Lower leg skin (tissue), 4 donors: ENCODE data around the gene KCNJ11. TPM values are rescaled to one million over a fixed set of nuclear protein-coding genes. Genes with fewer than 3 reads are reported as not detected.

Experiments
- DNase-seq, 2 donors: peaks; one replicate each; pipeline ENCODE4 v3.0.0-alpha.2; 2019; ENCODE audit warnings: low spot score in 2 of 2
- H3K4me3 ChIP-seq: fragments of 200-600 bp; sonication (generic); 2 replicates; pipeline ENCODE4 v1.5.1; 2017; ENCODE audit warnings: mild to moderate bottlenecking, low read depth; ENCODE audit not compliant: poor library complexity, severe bottlenecking
- CTCF ChIP-seq, 3 donors: fragments of 450-650 bp; IDR thresholded peaks; one replicate each; pipeline ENCODE4 v1.5.1; 2016; ENCODE audit warnings: antibody characterized with exemption in 3 of 3, mild to moderate bottlenecking in 3 of 3, moderate library complexity in 2 of 3
- POLR2A ChIP-seq, 2 donors: fragments of 450-650 bp; IDR thresholded peaks; one replicate each; pipeline ENCODE4 v1.6.1; 2016 to 2017; ENCODE audit warnings: antibody characterized with exemption in 2 of 2, mild to moderate bottlenecking in 1 of 2, moderate library complexity in 1 of 2
- WGBS, 2 donors: methylation state at CpG; one replicate each; pipeline ENCODE4 v1.1.5; 2018; 5-methylcytosine and 5-hydroxymethylcytosine counted together
- intact Hi-C: fragments of 100-400 bp; cut with DNase I; formaldehyde crosslinking; loops from one replicate; pipeline ENCODE4 v1.15.0; 2023; ENCODE audit warnings: low total_unique reads
- total RNA-seq, 4 donors: library from RNA; depleted of rRNA; stranded (reverse); fragments of >200 nt; gene quantifications; one replicate each; pipeline ENCODE4 v1.1.0, GENCODE V29; 2016

Gene KCNJ11
- total RNA-seq, 4 donors from 2014 or later = 2.0 to 20.5 (median 4.7) TPM

GRCh38 chr11:17343257-17343656 lies 45.2 kb downstream of the KCNJ11 start:
- WGBS, 2 donors = 96 to 100% methylated on average over 2 of the region's 2 CpGs
- TF ChIP-seq CTCF (IDR thresholded peaks at IDR 0.05) (no peak), POLR2A (IDR thresholded peaks at IDR 0.05) (no peak)
- no peak overlapping the region for H3K4me3 ChIP-seq
- intact Hi-C loops = no loop called here
- DNase-seq = no peak

Other genes starting within 250 kb of the KCNJ11 start
- 10 to 100 TPM; 30.5 to 46.7 (median 40.8) TPM for gene PIK3C2A, start 180.7 kb downstream of the KCNJ11 start, total RNA-seq
- gene NUCB2, start 111.9 kb downstream of the KCNJ11 start, total RNA-seq = 10 to 100 TPM; 13.1 to 27.1 (median 17.9) TPM
- 1 to 10 TPM; 4.6 to 6.5 (median 5.3) TPM for gene NCR3LG1, start 36.9 kb downstream of the KCNJ11 start, total RNA-seq
- under 1 TPM in 3 of 4 donors, not detected in 1; 0.11 to 0.34 (median 0.26) TPM for gene ABCC8, start 88.2 kb upstream of the KCNJ11 start, total RNA-seq
- 1 to 10 TPM in 1 of 4 donors, under 1 TPM in 1, not detected in 2; 0.29 to 3.2 TPM for gene USH1C, start 155.8 kb upstream of the KCNJ11 start, total RNA-seq
- gene OTOG, start 158.6 kb upstream of the KCNJ11 start, total RNA-seq = not detected